Vagina (tissue), 2 donors: Measurements from ENCODE around the gene DPP6.

Experiments used
- POLR2A ChIP-seq, 2 donors: fragments of 450-650 bp; IDR thresholded peaks; one replicate each; pipeline ENCODE4 v1.6.1; 2017; ENCODE audit warnings: antibody characterized with exemption in 2 of 2, mild to moderate bottlenecking in 2 of 2, moderate library complexity in 2 of 2
- TF ChIP-seq, protein P1 (sequence below), 3 experiments: fragments of 450-650 bp in 2 of 3; fragments of 200-600 bp in 1 of 3; sonication (generic) in 1 of 3; IDR thresholded peaks; one replicate each; pipeline ENCODE4 v1.5.1; 2017 to 2019; ENCODE audit warnings: antibody characterized with exemption in 3 of 3, mild to moderate bottlenecking in 2 of 3, moderate library complexity in 2 of 3

DNA sequence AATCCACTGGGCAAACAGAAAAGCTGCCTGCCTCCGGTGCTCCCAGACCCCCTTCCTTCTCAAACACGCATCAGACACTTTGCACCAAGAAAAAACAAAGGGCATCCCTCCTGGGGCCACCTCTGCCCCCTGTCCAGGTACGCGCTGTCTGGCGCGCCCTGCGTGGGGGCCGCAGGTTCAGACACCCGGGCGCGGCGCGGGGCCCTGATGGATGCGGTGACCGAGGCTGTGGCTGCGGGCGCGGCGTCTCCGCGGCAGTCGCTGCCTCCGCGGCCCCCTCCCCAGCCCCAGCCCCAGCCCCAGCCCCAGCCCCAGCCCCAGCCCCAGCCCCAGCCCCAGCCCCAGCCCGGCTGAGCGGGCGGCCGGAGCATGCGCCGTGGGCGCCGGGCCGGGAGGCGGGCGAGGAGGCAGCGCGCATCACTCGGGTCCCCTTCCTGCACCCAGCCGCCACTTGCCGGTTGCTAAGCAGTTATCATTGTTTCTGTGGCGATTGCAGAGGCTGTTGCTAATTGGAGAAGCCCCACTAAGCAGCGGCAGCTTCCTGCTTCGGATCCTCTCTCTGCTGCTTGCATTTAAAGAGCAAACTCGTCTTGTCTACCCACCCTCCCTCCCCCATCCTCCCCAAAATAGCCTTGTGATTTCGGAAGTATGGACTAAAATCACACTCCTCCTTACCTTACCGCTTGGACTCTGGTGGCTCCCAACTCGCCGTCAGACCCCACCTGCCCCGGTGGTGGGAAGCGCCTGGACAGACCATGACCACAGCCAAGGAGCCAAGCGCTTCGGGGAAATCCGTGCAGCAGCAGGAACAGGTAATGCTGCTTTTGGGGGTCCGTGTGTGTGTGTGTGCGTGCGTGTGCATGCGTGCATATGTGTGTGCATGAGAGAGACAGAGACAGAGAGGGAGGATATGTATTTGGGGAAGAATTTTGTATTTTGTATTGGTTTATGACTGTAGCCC lies 252.8 kb downstream of the DPP6 start:
- TF ChIP-seq, protein P1, sequence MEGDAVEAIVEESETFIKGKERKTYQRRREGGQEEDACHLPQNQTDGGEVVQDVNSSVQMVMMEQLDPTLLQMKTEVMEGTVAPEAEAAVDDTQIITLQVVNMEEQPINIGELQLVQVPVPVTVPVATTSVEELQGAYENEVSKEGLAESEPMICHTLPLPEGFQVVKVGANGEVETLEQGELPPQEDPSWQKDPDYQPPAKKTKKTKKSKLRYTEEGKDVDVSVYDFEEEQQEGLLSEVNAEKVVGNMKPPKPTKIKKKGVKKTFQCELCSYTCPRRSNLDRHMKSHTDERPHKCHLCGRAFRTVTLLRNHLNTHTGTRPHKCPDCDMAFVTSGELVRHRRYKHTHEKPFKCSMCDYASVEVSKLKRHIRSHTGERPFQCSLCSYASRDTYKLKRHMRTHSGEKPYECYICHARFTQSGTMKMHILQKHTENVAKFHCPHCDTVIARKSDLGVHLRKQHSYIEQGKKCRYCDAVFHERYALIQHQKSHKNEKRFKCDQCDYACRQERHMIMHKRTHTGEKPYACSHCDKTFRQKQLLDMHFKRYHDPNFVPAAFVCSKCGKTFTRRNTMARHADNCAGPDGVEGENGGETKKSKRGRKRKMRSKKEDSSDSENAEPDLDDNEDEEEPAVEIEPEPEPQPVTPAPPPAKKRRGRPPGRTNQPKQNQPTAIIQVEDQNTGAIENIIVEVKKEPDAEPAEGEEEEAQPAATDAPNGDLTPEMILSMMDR (IDR thresholded peaks at IDR 0.05): no peak
- no peak for TF ChIP-seq POLR2A (IDR thresholded peaks at IDR 0.05)
